Activated CD4-positive, alpha-beta T cell treated with anti-CD3 and anti-CD28 coated beads for 36 hours (primary cell): ENCODE measurements around the gene ZNF530. TPM values are rescaled to one million over a fixed set of nuclear protein-coding genes. Genes with fewer than 3 reads are reported as not detected.

Experiments
- ATAC-seq: fragments of 200-7000 bp; cut with Tn5 transposase; one replicate; pipeline ENCODE4 v1.10.0; 2021; ENCODE audit warnings: mild to moderate bottlenecking, moderate library complexity
- CTCF ChIA-PET: fragments of 350-600 bp; sonication (Branson Sonifier 250); formaldehyde crosslinking; loops from one replicate; lab custom pipeline; 2021; ENCODE audit warnings: antibody characterized with exemption; lab: Charles Lee
- POLR2A ChIA-PET: fragments of 350-600 bp; sonication (Branson Sonifier 250); formaldehyde crosslinking; loops from one replicate; lab custom pipeline; 2021; ENCODE audit warnings: antibody characterized with exemption, inconsistent platforms; lab: Charles Lee
- DNase-seq: peaks from one replicate; pipeline ENCODE4 v3.0.0-alpha.2; 2020
- H3K27ac Mint-ChIP-seq: one replicate; pipeline ENCODE4 v1.8.0; 2021; ENCODE audit warnings: mixed read lengths
- H3K27me3 Mint-ChIP-seq: one replicate; pipeline ENCODE4 v1.8.0; 2021; ENCODE audit warnings: mixed read lengths
- H3K36me3 Mint-ChIP-seq: one replicate; pipeline ENCODE4 v1.8.0; 2021; ENCODE audit warnings: low read depth, mixed read lengths
- H3K4me1 Mint-ChIP-seq: one replicate; pipeline ENCODE4 v1.8.0; 2021; ENCODE audit warnings: mixed read lengths
- H3K4me3 Mint-ChIP-seq: one replicate; pipeline ENCODE4 v1.8.0; 2021; ENCODE audit warnings: mild to moderate bottlenecking, moderate library complexity, mixed read lengths
- H3K9me3 Mint-ChIP-seq: one replicate; pipeline ENCODE4 v1.8.0; 2021; ENCODE audit warnings: low read depth, mixed read lengths
- intact Hi-C, 2 experiments: fragments of 100-400 bp; cut with DNase I in 1 of 2; cut with micrococcal nuclease in 1 of 2; formaldehyde crosslinking; loops; one replicate each; pipeline versions ENCODE4 v1.14.2 to v1.15.1; 2022 to 2024; cut with DNase I, micrococcal nuclease
- total RNA-seq, 2 experiments: library from RNA; stranded (reverse); gene quantifications; one replicate each; pipeline ENCODE4 v1.2.3, GENCODE V29; 2021

The ZNF530 gene
- total RNA-seq, 2 experiments from 2014 or later = 7.1 to 7.2 TPM

GRCh38 chr19:57572415-57572947 is 27.2 kb upstream of the ZNF530 start:
- CTCF ChIA-PET = no interaction called here
- POLR2A ChIA-PET = no interaction called here
- DNase-seq (no peak), ATAC-seq (no peak)
- Mint-ChIP-seq H3K27me3 (no peaks in the 10 kb centered on the region), H3K4me1 (peaks cover 8% of the 10 kb centered on the region), H3K4me3 (no peak overlapping the region), H3K36me3 (peaks cover 66% of the 10 kb centered on the region), H3K9me3 (peaks cover 75% of the 10 kb centered on the region), H3K27ac (no peak overlapping the region)
- intact Hi-C loops = no loop called here

DNA sequence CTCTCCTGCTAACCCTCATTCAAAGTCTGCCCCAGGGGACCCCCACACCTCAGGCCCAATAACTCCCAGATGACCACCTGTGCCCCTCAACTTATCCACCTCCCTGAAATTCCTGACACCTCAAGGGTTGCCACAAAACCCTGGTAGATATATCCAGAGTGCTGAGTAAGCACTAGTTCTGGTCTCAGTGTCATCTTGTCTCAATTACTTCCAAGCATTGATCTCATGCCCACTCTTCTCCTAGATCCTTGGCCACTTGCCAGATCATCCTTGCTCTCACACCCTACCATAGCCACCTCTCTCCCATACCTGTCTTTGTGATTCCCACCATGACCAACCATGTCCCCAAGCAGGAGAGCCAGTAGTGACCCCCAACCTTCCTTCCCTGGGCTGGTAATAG is 23.0 kb upstream of the ZNF530 start:
- Mint-ChIP-seq H3K27me3 (no peaks in the 10 kb centered on the region), H3K4me3 (no peak overlapping the region), H3K4me1 (peaks cover 20% of the 10 kb centered on the region), H3K9me3 (peaks cover 59% of the 10 kb centered on the region), H3K27ac (no peak overlapping the region), H3K36me3 (peaks cover 67% of the 10 kb centered on the region)
- POLR2A ChIA-PET = no interaction called here
- intact Hi-C loops = loop anchor here (5.0 kb wide), 5 partner anchors 36 to 606 kb away; partner anchors contain the start of genes ZNF134 (in 1 of the 2), ZNF274 (in 1 of the 2), ZNF329 (in 1 of the 2) and ZNF460 (in 1 of the 2)
- CTCF ChIA-PET = no interaction called here
- no peak for ATAC-seq
- no peak for DNase-seq

DNA sequence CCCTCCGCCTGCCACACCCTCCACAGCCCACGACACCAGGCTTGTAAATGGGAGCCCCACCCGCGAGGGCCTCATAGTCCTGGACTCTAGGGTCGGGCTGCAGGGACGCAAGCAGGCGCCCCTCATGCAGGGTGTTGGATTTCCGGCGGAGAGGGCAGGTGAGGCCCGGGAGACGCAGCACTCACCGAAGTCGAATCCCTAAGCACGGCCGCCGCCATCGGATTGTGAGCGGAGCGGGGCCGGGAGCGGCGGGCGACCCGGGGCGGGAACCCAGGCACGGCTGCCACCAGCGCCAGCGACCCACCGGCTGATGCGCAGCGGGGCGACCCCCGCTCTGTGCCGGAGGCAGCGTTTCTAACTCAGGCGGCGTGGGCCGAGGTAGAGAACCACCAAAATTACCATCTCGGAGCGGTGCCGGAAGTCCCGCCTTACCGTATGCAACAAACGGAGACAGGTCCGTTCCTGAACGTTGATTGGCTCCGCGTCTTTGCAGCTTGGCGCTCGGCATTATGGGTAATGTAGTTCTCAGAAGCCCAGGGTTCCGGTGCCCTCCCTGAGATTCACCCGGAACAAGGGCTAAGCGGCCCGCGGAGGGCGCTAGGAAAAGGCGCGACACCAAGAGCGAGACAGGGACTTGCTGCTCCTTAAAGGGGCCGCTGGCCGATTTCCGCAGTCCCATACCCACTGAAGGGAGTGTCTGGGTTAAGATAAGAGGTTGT is 21.0 kb upstream of the ZNF530 start, which contains the start of gene ZNF416:
ZNF416 (minus strand) TSS at position 425 of the 719 bp plus-strand sequence; CDS start at position 218, 207 bp downstream.
- POLR2A ChIA-PET = no interaction called here
- Mint-ChIP-seq H3K9me3 (peaks cover 56% of the 10 kb centered on the region), H3K4me3 (peak within 1 kb of the TSS; percentile 77), H3K27me3 (no peaks in the 10 kb centered on the region), H3K27ac (peak within 1 kb of the TSS; percentile 77), H3K36me3 (peaks cover 50% of the 10 kb centered on the region), H3K4me1 (peaks cover 23% of the 10 kb centered on the region)
- CTCF ChIA-PET = no interaction called here
- DNase-seq (peak; percentile 97), ATAC-seq (peak; percentile 96)
- intact Hi-C loops = loop anchor here (1.0 to 5.0 kb wide), 23 partner anchors 19 to 862 kb away; partner anchors contain the start of genes ZNF134 (in 2 of the 2), ZNF419 (in 2 of the 2), ZNF530 (in 2 of the 2) and ZNF548 (in 2 of the 2)

DNA sequence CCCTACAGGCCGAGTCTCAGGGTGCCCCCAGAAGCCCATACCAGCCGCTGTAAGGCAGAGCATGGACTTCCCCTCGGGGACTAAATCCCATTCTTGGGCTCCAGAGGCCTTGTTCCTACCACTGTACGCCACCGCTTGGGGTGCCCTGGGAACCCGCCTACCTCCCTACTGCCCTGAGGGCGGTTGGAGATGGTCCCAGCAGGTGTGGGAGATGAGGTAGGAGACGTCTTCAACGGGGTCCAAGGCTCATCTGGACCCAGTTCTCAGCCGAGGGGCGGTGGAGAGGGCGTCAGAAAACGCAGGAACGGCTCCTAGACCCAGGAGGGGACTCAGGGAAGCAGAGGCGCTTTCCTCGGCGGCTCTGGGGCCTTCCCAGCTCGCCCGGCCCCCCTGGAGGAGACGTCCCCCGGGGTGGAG is 16.6 kb upstream of the ZNF530 start:
- no peak for DNase-seq
- ChIA-PET CTCF (no interaction called here), POLR2A (no interaction called here)
- H3K9me3 Mint-ChIP-seq = peaks cover 49% of the 10 kb centered on the region
- peaks cover 22% of the 10 kb centered on the region for H3K4me1 Mint-ChIP-seq
- peaks cover 42% of the 10 kb centered on the region for H3K36me3 Mint-ChIP-seq
- H3K27me3 Mint-ChIP-seq = no peaks in the 10 kb centered on the region
- no peak for ATAC-seq
- intact Hi-C loops = no loop called here
- no peak overlapping the region for H3K4me3 Mint-ChIP-seq
- H3K27ac Mint-ChIP-seq = no peak overlapping the region

GRCh38 chr19:57583521-57584416 is 15.9 kb upstream of the ZNF530 start, which contains the start of gene ZIK1:
TSS of gene ZIK1 (plus strand) at chr19:57584145. CDS start at chr19:57584357, 212 bp downstream.
- Mint-ChIP-seq H3K4me3 (peak within 1 kb of the TSS; percentile 81), H3K4me1 (peaks cover 21% of the 10 kb centered on the region), H3K9me3 (peaks cover 50% of the 10 kb centered on the region), H3K27ac (peak within 1 kb of the TSS; percentile 85), H3K36me3 (peaks cover 48% of the 10 kb centered on the region), H3K27me3 (no peaks in the 10 kb centered on the region)
- ATAC-seq = peak; percentile 87
- ChIA-PET CTCF (no interaction called here), POLR2A (no interaction called here)
- intact Hi-C loops = loop anchor here (1.0 kb wide), 2 partner anchors 16 to 50 kb away; partner anchors contain the start of genes ZNF211 (in 1 of the 2) and ZNF530 (in 1 of the 2)
- peak; percentile 90 for DNase-seq

- no peak overlapping the region for H3K4me3 Mint-ChIP-seq
- H3K27me3 Mint-ChIP-seq = no peaks in the 10 kb centered on the region
- peaks cover 64% of the 10 kb centered on the region for H3K9me3 Mint-ChIP-seq
- H3K4me1 Mint-ChIP-seq = peaks cover 17% of the 10 kb centered on the region
- POLR2A ChIA-PET = no interaction called here
- no peak overlapping the region for H3K27ac Mint-ChIP-seq
- DNase-seq = no peak
- intact Hi-C loops = no loop called here
- no peak for ATAC-seq
- CTCF ChIA-PET = no interaction called here
- peaks cover 80% of the 10 kb centered on the region for H3K36me3 Mint-ChIP-seq
Observed at GRCh38 chr19:57587529-57587928, 12.2 kb upstream of the ZNF530 start.

DNA sequence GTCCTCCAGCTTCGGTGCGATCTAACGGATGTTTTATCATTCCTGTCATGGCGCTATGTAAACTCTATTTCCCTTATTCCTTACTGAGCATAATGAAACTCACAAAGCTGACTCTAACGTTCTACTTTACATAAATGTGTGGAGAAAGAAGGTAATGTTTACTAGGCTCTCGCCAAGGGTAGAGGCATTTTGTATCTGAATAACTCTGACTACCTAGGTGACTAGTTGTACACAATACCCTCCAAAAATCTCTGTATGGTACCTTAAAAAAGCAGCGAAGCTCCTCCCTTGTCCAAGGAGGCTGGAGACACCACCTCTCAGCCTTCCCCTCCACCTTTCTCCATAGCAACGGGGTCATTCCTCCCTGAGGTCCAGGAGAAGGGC is 316 bp upstream of the ZNF530 start:
- no peak for DNase-seq
- Mint-ChIP-seq H3K27ac (peak overlapping the region; percentile 79), H3K4me1 (peaks cover 12% of the 10 kb centered on the region), H3K27me3 (no peaks in the 10 kb centered on the region), H3K9me3 (peaks cover 37% of the 10 kb centered on the region), H3K4me3 (peak overlapping the region; percentile 81), H3K36me3 (peaks cover 36% of the 10 kb centered on the region)
- ATAC-seq = peak; percentile 54
- ChIA-PET CTCF (no interaction called here), POLR2A (no interaction called here)
- intact Hi-C loops = loop anchor here (1.0 kb wide), 8 partner anchors 15 to 188 kb away; partner anchors contain the start of genes ZNF134 (in 2 of the 2), ZIK1 (in 1 of the 2), ZNF17 (in 1 of the 2) and ZNF211 (in 1 of the 2)

DNA sequence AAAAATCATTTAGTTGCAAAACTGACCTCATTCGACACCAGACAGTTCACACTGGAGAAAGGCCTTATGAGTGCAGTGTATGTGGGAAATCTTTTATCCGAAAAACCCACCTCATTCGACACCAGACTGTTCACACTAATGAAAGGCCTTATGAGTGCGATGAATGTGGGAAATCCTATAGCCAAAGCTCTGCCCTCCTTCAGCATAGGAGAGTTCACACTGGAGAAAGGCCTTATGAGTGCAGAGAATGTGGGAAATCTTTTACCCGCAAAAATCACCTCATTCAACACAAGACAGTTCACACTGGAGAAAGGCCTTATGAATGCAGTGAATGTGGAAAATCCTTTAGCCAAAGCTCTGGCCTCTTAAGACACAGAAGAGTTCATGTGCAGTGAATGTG is 7.2 kb downstream of the ZNF530 start:
- no peak for ATAC-seq
- Mint-ChIP-seq H3K36me3 (peaks cover 67% of the 10 kb centered on the region), H3K27ac (no peak overlapping the region), H3K4me3 (no peak overlapping the region), H3K9me3 (peaks cover 46% of the 10 kb centered on the region), H3K4me1 (no peaks in the 10 kb centered on the region), H3K27me3 (no peaks in the 10 kb centered on the region)
- no peak for DNase-seq
- ChIA-PET CTCF (no interaction called here), POLR2A (no interaction called here)
- intact Hi-C loops = no loop called here

- Mint-ChIP-seq H3K4me1 (peaks cover 19% of the 10 kb centered on the region), H3K27me3 (no peaks in the 10 kb centered on the region), H3K27ac (no peak overlapping the region), H3K9me3 (peaks cover 35% of the 10 kb centered on the region), H3K36me3 (peaks cover 48% of the 10 kb centered on the region), H3K4me3 (no peak overlapping the region)
- ChIA-PET CTCF (interaction anchor here (0.6 kb wide), 1 partner anchor 10 kb away, joined by 3 read pairs; no protein-coding TSS in a partner anchor), POLR2A (no interaction called here)
- no peak for ATAC-seq
- no peak for DNase-seq
- intact Hi-C loops = loop anchor here in 1 of 2 experiments (5.0 kb wide), 1 partner anchor 34 kb away; the partner anchor contains the start of gene ZNF416
Observed at GRCh38 chr19:57611113-57611512, 11.4 kb downstream of the ZNF530 start.

- POLR2A ChIA-PET = no interaction called here
- intact Hi-C loops = loop anchor here (1.0 to 5.0 kb wide), 10 partner anchors 15 to 274 kb away; partner anchors contain the start of genes ZNF211 (in 2 of the 2), ZNF416 (in 2 of the 2), ZNF530 (in 2 of the 2) and ZNF549 (in 1 of the 2)
- H3K27ac Mint-ChIP-seq = peak within 1 kb of the TSS; percentile 79
- DNase-seq (peak; percentile 94), ATAC-seq (peak; percentile 99)
- H3K27me3 Mint-ChIP-seq = no peaks in the 10 kb centered on the region
- peaks cover 51% of the 10 kb centered on the region for H3K36me3 Mint-ChIP-seq
- H3K4me1 Mint-ChIP-seq = peaks cover 19% of the 10 kb centered on the region
- peak within 1 kb of the TSS; percentile 89 for H3K4me3 Mint-ChIP-seq
- CTCF ChIA-PET = interaction anchor here (0.6 kb wide), 2 partner anchors 201 to 249 kb away, joined by 3 to 4 read pairs; no protein-coding TSS in a partner anchor
- H3K9me3 Mint-ChIP-seq = peaks cover 43% of the 10 kb centered on the region
Observed at GRCh38 chr19:57613941-57614743, 14.5 kb downstream of the ZNF530 start, which contains the start of gene ZNF134. TSS of gene ZNF134 (plus strand) at chr19:57614242. CDS start at chr19:57619469, 5,227 bp downstream.
